Glomerular visceral epithelial cell (primary cell): ENCODE data around the gene UFM1.
A peak's percentile ranks its signal among the peaks of the same experiment; 100 is the strongest.
"Not testable (repeated sequence)": the region's sequence is repeated elsewhere in the genome, so short reads cannot be mapped to it uniquely, and the experiment has no call there.

ENCODE experiments used
- DNase-seq: peaks from one replicate; pipeline ENCODE4 v3.0.0-alpha.2; 2016; ENCODE audit errors: extremely low spot score

Gene UFM1

GRCh38 chr13:38349390-38350113 is at the start of gene UFM1:
UFM1 (plus strand) TSS chr13:38349851; CDS start chr13:38349920, 69 bp downstream.
- peak; percentile 96 for DNase-seq

- no peak for DNase-seq
These were observed 48.4 kb upstream of the UFM1 start for GRCh38 chr13:38301236-38301635.

- no peak for DNase-seq
These were observed 45.8 kb upstream of the UFM1 start for GRCh38 chr13:38303816-38304320.

GRCh38 chr13:38308736-38309135 is 40.9 kb upstream of the UFM1 start:
- DNase-seq = peak; percentile 57

- DNase-seq = no peak
These were observed 40.3 kb upstream of the UFM1 start for GRCh38 chr13:38309397-38309796.

GRCh38 chr13:38311175-38311574 is 38.5 kb upstream of the UFM1 start:
- DNase-seq = not testable (repeated sequence)

GRCh38 chr13:38316129-38316528 is 33.5 kb upstream of the UFM1 start:
- DNase-seq = no peak

- no peak for DNase-seq
These were observed 28.0 kb upstream of the UFM1 start for GRCh38 chr13:38321654-38322053.

- DNase-seq = no peak
These were observed 24.2 kb upstream of the UFM1 start for GRCh38 chr13:38325426-38325825.

GRCh38 chr13:38328699-38329098 is 21.0 kb upstream of the UFM1 start:
- DNase-seq = no peak

GRCh38 chr13:38334845-38335244 is 14.8 kb upstream of the UFM1 start:
- DNase-seq = no peak

GRCh38 chr13:38338089-38338488 is 11.6 kb upstream of the UFM1 start:
- DNase-seq = no peak

GRCh38 chr13:38340624-38341023 is 9.0 kb upstream of the UFM1 start:
- no peak for DNase-seq

GRCh38 chr13:38341149-38341692 is 8.4 kb upstream of the UFM1 start:
- DNase-seq = no peak

GRCh38 chr13:38346764-38347163 is 2.9 kb upstream of the UFM1 start:
- DNase-seq = no peak

- peak; percentile 26 for DNase-seq
These were observed 726 bp upstream of the UFM1 start for GRCh38 chr13:38348861-38349389.

GRCh38 chr13:38350114-38350617 is 515 bp downstream of the UFM1 start:
- DNase-seq = peak; percentile 60

- DNase-seq = no peak
These were observed 6.0 kb downstream of the UFM1 start for GRCh38 chr13:38355595-38356119.

GRCh38 chr13:38358684-38359083 is 9.0 kb downstream of the UFM1 start:
- DNase-seq = no peak

GRCh38 chr13:38361542-38362262 is 12.1 kb downstream of the UFM1 start:
- DNase-seq = no peak

GRCh38 chr13:38363219-38363618 is 13.6 kb downstream of the UFM1 start:
- DNase-seq = no peak

- DNase-seq = not testable (repeated sequence)
These were observed 14.1 kb downstream of the UFM1 start for GRCh38 chr13:38363746-38364145.
